ENCODE data around the gene STARD4.

STARD4 gene

GRCh38 chr5:111528056-111528455, 15.7 kb upstream of the STARD4 start:
- no peak for DNase-seq (ENCODE audit: low read depth in 2 of 2)

DNA sequence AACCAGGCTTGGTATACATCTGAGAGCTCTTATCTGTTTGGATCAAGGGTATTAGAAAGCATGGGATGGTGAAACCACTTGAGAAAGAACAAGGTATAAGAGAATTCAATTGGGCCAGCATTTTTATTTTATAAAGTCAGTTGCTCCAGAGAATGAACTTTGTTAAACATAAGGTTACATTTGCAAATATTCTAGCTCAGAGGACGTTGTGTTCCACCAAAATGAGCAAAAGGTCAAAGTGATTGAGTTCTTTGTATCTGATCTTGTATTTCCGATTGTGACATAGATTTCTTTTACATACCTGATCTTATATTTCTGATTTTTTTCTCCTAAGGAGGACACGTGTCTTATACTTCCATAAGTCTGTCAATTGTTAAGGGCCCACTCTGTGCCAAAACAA, 8.6 kb upstream of the STARD4 start:
- no peak for DNase-seq (ENCODE audit: low read depth in 2 of 2)

GRCh38 chr5:111518777-111519176, 6.4 kb upstream of the STARD4 start:
- no peak for DNase-seq (ENCODE audit: low read depth in 2 of 2)

GRCh38 chr5:111517853-111518501, 5.6 kb upstream of the STARD4 start:
- no peak for DNase-seq (ENCODE audit: low read depth in 2 of 2)

GRCh38 chr5:111514087-111514486, 1.8 kb upstream of the STARD4 start:
- DNase-seq (ENCODE audit: low read depth in 2 of 2): no peak

GRCh38 chr5:111513131-111513520, 791 bp upstream of the STARD4 start:
- DNase-seq (ENCODE audit: low read depth in 2 of 2): no peak

GRCh38 chr5:111511831-111512374, 432 bp downstream of the STARD4 start:
- DNase-seq (ENCODE audit: low read depth in 2 of 2): peak; percentile 2 to 3

- no peak for DNase-seq (ENCODE audit: low read depth in 2 of 2)
Measured at GRCh38 chr5:111511174-111511830, 1.0 kb downstream of the STARD4 start.

DNA sequence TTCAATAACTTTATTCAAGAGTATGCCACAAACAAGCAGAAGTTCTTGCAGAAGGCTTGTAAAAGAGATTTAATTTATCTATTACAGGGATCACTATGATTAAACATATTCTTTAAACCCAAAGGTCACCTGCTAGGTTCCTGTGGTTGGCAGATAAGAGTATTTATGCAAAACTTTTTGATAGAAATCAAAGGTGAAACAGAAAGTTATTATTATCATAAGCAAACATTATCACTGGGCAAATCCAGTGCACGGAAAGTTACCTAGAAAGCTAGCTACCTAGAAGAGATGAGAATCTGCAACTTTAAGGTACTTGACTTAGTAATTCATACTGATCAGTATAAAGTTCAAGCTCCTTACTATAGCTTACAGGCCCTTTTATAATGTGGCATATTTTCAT, 3.2 kb downstream of the STARD4 start:
- DNase-seq (ENCODE audit: low read depth in 2 of 2): no peak

GRCh38 chr5:111507276-111507675, 5.1 kb downstream of the STARD4 start:
- no peak for DNase-seq (ENCODE audit: low read depth in 2 of 2)

DNA sequence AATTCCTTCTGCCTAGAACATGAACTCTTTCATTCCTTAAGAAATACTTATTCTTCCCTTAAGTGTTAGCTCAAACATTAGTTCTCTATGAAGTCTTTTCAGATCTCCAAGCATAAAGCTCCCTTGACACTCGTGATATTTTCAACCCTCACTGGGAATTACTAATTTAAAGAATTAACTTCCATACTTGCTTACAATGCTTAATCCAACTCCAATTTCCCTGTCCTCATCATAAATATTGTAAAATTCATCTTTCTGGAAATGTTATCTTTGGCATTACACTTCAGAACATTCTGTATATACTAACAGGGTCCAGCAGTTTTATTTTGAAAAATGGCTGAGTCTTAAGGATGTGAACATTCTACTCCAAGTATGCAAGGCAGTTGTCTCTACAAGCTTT, 7.2 kb downstream of the STARD4 start:
- no peak for DNase-seq (ENCODE audit: low read depth in 2 of 2)

- DNase-seq (ENCODE audit: low read depth in 2 of 2): no peak
Measured at GRCh38 chr5:111502956-111503355, 9.4 kb downstream of the STARD4 start.

DNA sequence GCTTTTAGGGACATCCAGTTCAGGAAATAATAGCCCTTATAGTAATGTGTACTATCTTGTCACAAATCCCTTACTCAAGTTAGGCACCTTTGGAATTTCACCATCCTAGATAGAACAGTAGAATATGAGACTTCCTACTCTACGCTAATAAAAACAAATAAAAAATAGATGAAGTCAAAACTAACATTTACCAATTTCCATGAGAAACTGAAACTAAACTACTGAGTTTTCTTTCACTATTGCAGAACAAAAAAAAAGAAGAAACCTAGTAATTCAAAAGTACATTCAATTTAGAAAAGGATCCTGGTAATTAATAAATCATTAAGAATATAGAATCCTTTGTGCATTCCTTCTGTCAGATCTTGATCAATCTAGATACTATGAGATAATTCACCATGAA, 14.0 kb downstream of the STARD4 start:
- DNase-seq (ENCODE audit: low read depth in 2 of 2): no peak

DNA sequence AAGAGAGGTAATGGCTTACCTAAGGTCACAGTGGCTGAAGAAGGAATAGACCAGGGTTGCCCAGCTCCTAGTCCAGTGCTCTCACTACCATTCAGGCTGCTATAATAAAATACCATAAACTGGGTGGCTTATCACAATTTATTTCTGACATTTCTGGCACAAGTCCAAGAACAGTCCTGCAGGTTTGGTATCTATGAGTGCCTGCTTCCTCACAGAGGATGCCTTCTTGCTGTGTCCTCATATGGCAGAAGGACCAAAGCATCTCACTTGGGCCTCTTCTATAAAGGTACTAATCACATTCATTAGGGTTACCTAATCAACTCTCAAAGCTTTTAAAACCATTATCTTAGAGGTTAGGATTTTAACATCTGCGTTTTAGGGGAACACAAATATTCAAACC, 17.2 kb downstream of the STARD4 start:
- no peak for DNase-seq (ENCODE audit: low read depth in 2 of 2)

GRCh38 chr5:111494355-111494999, 17.9 kb downstream of the STARD4 start:
- no peak for DNase-seq (ENCODE audit: low read depth in 2 of 2)

DNA sequence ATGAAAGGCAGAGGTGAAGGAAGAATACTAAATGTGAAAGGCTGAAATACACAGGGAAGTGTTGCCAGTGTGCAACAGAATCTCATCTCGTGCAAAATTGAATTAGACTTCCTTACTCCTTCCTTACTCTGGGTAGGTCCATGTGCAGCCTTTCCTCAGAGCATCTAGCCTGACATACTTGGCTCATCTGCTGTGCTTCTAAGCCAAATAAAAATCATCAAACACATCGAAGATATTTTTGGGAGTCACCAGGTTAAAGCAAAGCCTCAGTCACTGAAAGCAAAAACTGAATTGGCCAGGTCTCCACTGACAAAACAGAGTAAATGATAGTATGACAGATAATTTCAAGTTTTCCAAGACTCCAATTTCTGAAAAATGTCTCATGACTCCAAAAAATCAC, 19.3 kb downstream of the STARD4 start:
- DNase-seq (ENCODE audit: low read depth in 2 of 2): no peak

GRCh38 chr5:111488353-111488752, 24.0 kb downstream of the STARD4 start:
- no peak for DNase-seq (ENCODE audit: low read depth in 2 of 2)

DNA sequence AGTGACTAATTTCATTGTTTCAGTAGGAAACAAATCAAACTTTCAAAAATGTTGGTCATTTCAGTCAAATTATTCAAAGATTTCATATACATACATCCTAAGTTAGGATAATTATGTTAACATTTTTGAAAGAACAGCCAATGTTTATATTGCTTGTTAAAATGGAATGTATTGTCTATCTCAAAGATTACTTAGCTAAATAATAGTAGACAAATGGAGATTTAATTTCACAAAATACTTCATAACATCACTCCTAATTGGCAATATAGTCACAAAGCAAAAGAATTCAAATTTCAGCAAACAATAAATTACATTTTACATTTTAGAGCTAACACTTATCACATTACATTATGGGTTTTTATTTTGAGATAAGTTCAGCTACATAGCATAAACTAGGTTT, 25.4 kb downstream of the STARD4 start:
- no peak for DNase-seq (ENCODE audit: low read depth in 2 of 2)

GRCh38 chr5:111486055-111486454, 26.3 kb downstream of the STARD4 start:
- no peak for DNase-seq (ENCODE audit: low read depth in 2 of 2)

GRCh38 chr5:111480346-111480745, 32.0 kb downstream of the STARD4 start:
- DNase-seq (ENCODE audit: low read depth in 2 of 2): no peak

- no peak for DNase-seq (ENCODE audit: low read depth in 2 of 2)
Measured at GRCh38 chr5:111478898-111479297, 33.4 kb downstream of the STARD4 start.

DNA sequence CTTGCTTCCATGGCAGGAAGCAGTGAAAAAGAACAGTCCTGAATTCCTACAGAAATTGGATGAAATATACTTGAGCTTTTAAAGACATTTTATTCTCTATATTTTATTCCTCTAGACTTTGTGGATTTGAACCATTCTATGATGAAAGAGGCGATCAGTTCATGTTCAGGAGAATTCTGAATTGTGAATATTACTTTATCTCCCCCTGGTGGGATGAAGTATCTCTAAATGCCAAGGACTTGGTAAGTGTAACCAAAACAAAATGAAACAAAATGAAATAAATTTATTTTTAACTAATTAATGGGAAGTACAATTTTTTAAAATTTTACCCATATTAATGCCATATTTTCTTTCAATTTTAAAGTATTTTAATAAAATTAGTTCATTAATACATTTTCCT, 34.1 kb downstream of the STARD4 start:
- DNase-seq (ENCODE audit: low read depth in 2 of 2): no peak

- no peak for DNase-seq (ENCODE audit: low read depth in 2 of 2)
Measured at GRCh38 chr5:111472579-111472978, 39.8 kb downstream of the STARD4 start.

All from stimulated activated CD4-positive, alpha-beta T cell treated with anti-CD3 and anti-CD28 coated beads, Interleukin-15, amount 100 ng/mL, for 48 hours (primary cell).